SU-DHL-6 (cell line): Measurements from ENCODE around the gene DNAJC18.

Experiments used
- H2AFZ ChIP-seq: fragments of 200-600 bp; sonication (generic); 2 replicates; pipeline ENCODE4 v1.6.1; 2014; ENCODE audit warnings: low read depth, mild to moderate bottlenecking, moderate library complexity, mixed read lengths, antibody characterized with exemption, low read length; ENCODE audit not compliant: severe bottlenecking
- H3F3A ChIP-seq: fragments of 200-600 bp; shearing (Covaris generic); 2 replicates; pipeline ENCODE4 v1.6.0; 2016; ENCODE audit warnings: antibody characterized with exemption, mild to moderate bottlenecking; ENCODE audit not compliant: insufficient read depth
- H3K27ac ChIP-seq: fragments of 200-600 bp; sonication (generic); 2 replicates; pipeline ENCODE4 v1.5.1; 2016; ENCODE audit warnings: low read depth, mild to moderate bottlenecking, low read length, moderate library complexity, mixed read lengths
- H3K27me3 ChIP-seq: fragments of 200-600 bp; sonication (generic), shearing (Covaris generic); 2 replicates; pipeline ENCODE4 v1.6.0; 2014; ENCODE audit warnings: mild to moderate bottlenecking, low read length
- H3K36me3 ChIP-seq: fragments of 200-600 bp; sonication (generic); 2 replicates; pipeline ENCODE4 v1.6.1; 2014; ENCODE audit warnings: mild to moderate bottlenecking, low read length, mixed read lengths
- H3K4me2 ChIP-seq: fragments of 300-600, 200-600 bp; shearing (Covaris generic), sonication (generic); 2 replicates; pipeline ENCODE4 v1.6.0; 2014; ENCODE audit warnings: low read length, low read depth, mild to moderate bottlenecking; ENCODE audit not compliant: poor library complexity, severe bottlenecking
- H3K4me3 ChIP-seq: fragments of 200-600 bp; sonication (generic); 2 replicates; pipeline ENCODE4 v1.5.1; 2014; ENCODE audit warnings: antibody characterized with exemption, low read length, mild to moderate bottlenecking, mixed read lengths; ENCODE audit not compliant: insufficient read depth, poor library complexity, severe bottlenecking
- H3K79me2 ChIP-seq: fragments of 200-600 bp; sonication (generic); 2 replicates; pipeline ENCODE4 v1.6.1; 2014; ENCODE audit warnings: mild to moderate bottlenecking, low read length, moderate library complexity; ENCODE audit not compliant: insufficient read depth
- H3K9ac ChIP-seq: fragments of 200-600 bp; sonication (generic); 2 replicates; pipeline ENCODE4 v1.7.0; 2014; ENCODE audit warnings: mild to moderate bottlenecking, low read length
- H3K9me2 ChIP-seq: fragments of 200-600 bp; sonication (generic); replicated peaks from 2 replicates; pipeline ENCODE4 v1.6.1; 2014; ENCODE audit warnings: low read length; ENCODE audit not compliant: insufficient read depth
- H3K9me3 ChIP-seq: fragments of 200-600 bp; sonication (generic); 2 replicates; pipeline ENCODE4 v1.6.1; 2014; ENCODE audit warnings: low read length, mixed read lengths; ENCODE audit not compliant: insufficient read depth
- H4K20me1 ChIP-seq: fragments of 200-600 bp; sonication (generic); 2 replicates; pipeline ENCODE4 v1.6.1; 2014; ENCODE audit warnings: low read depth, mild to moderate bottlenecking, antibody characterized with exemption, low read length, moderate library complexity, mixed read lengths
- CTCF ChIP-seq: fragments of 200-600 bp; sonication (generic); IDR thresholded peaks from one replicate; pipeline ENCODE4 v1.5.1; 2017; ENCODE audit warnings: antibody characterized with exemption, mild to moderate bottlenecking, low read length, moderate library complexity; ENCODE audit not compliant: insufficient read depth, poor library complexity, severe bottlenecking
- EZH2phosphoT487 ChIP-seq: fragments of 200-600 bp; sonication (generic), shearing (Covaris generic); conservative IDR thresholded peaks from 2 replicates; pipeline ENCODE4 v1.6.1; 2018; ENCODE audit warnings: mild to moderate bottlenecking, antibody characterized with exemption, low read length, moderate library complexity, mixed read lengths

DNAJC18 gene

GRCh38 chr5:139458580-139459407, 19.5 kb upstream of the DNAJC18 start:
- TF ChIP-seq EZH2phosphoT487 (no peak), CTCF (no peak)
- no peaks in the 10 kb centered on the region for H3K27me3 ChIP-seq
- no peaks in the 10 kb centered on the region for H3K79me2 ChIP-seq
- no peak overlapping the region for H3K4me2 ChIP-seq
- H2AFZ ChIP-seq: no peak overlapping the region
- no peak overlapping the region for H3K27ac ChIP-seq
- no peaks in the 10 kb centered on the region for H3K9me2 ChIP-seq
- no peak overlapping the region for H3K4me3 ChIP-seq
- no peaks in the 10 kb centered on the region for H3K9me3 ChIP-seq
- H4K20me1 ChIP-seq: no peaks in the 10 kb centered on the region
- no peak overlapping the region for H3K9ac ChIP-seq
- no peaks in the 10 kb centered on the region for H3F3A ChIP-seq
- no peaks in the 10 kb centered on the region for H3K36me3 ChIP-seq

- Histone ChIP-seq H3K27ac (no peak overlapping the region), H3K79me2 (no peaks in the 10 kb centered on the region), H2AFZ (no peak overlapping the region), H3K9me3 (no peaks in the 10 kb centered on the region), H3K9ac (no peak overlapping the region), H3F3A (no peaks in the 10 kb centered on the region), H3K9me2 (no peaks in the 10 kb centered on the region), H3K27me3 (no peaks in the 10 kb centered on the region), H3K4me2 (no peak overlapping the region), H4K20me1 (no peaks in the 10 kb centered on the region), H3K36me3 (no peaks in the 10 kb centered on the region), H3K4me3 (no peak overlapping the region)
- no peak for TF ChIP-seq EZH2phosphoT487
- no peak for TF ChIP-seq CTCF
Measured at GRCh38 chr5:139457653-139458306, 18.5 kb upstream of the DNAJC18 start.

- H4K20me1 ChIP-seq: no peaks in the 10 kb centered on the region
- H3K9me3 ChIP-seq: no peaks in the 10 kb centered on the region
- TF ChIP-seq EZH2phosphoT487 (no peak), CTCF (no peak)
- no peak overlapping the region for H3K9ac ChIP-seq
- no peak overlapping the region for H3K4me2 ChIP-seq
- no peaks in the 10 kb centered on the region for H3K9me2 ChIP-seq
- no peaks in the 10 kb centered on the region for H3K79me2 ChIP-seq
- no peaks in the 10 kb centered on the region for H3F3A ChIP-seq
- no peak overlapping the region for H3K27ac ChIP-seq
- no peaks in the 10 kb centered on the region for H3K36me3 ChIP-seq
- no peaks in the 10 kb centered on the region for H3K27me3 ChIP-seq
- no peak overlapping the region for H3K4me3 ChIP-seq
- H2AFZ ChIP-seq: no peak overlapping the region
Measured at GRCh38 chr5:139457241-139457640, 17.9 kb upstream of the DNAJC18 start.
